HG03558 (cell line): ENCODE measurements around the gene SLC22A5.
"Not testable (repeated sequence)": the region's sequence is repeated elsewhere in the genome, so short reads cannot be mapped to it uniquely, and the experiment has no call there.

Experiments
- ATAC-seq: cut with Tn5 transposase; IDR thresholded peaks from one replicate; pipeline ENCODE4 v1.9.1; 2021; ENCODE audit warnings: moderate number of reproducible peaks; ENCODE audit not compliant: unreplicated experiment; ENCODE audit errors: extremely low read depth

Gene SLC22A5

GRCh38 chr5:132425009-132425937 is 55.8 kb downstream of the SLC22A5 start:
- ATAC-seq, result peak; percentile 35

- no peak for ATAC-seq
Measured at GRCh38 chr5:132425975-132426524, 56.5 kb downstream of the SLC22A5 start.

- no peak for ATAC-seq
Measured at GRCh38 chr5:132426525-132427138, 57.1 kb downstream of the SLC22A5 start.

GRCh38 chr5:132427281-132428146 is 58.0 kb downstream of the SLC22A5 start:
- no peak for ATAC-seq

GRCh38 chr5:132428147-132428482 is 58.6 kb downstream of the SLC22A5 start:
- ATAC-seq, result no peak

GRCh38 chr5:132428484-132429462 is 59.3 kb downstream of the SLC22A5 start:
- no peak for ATAC-seq

- no peak for ATAC-seq
Measured at GRCh38 chr5:132429463-132430440, 60.2 kb downstream of the SLC22A5 start.

GRCh38 chr5:132430746-132431145 is 61.2 kb downstream of the SLC22A5 start:
- no peak for ATAC-seq

GRCh38 chr5:132431632-132432031 is 62.1 kb downstream of the SLC22A5 start:
- no peak for ATAC-seq

- ATAC-seq, result no peak
Measured at GRCh38 chr5:132433141-132433540, 63.6 kb downstream of the SLC22A5 start.

GRCh38 chr5:132434416-132435286 is 65.1 kb downstream of the SLC22A5 start:
- ATAC-seq, result no peak

- ATAC-seq, result no peak
Measured at GRCh38 chr5:132435447-132435846, 65.9 kb downstream of the SLC22A5 start.

GRCh38 chr5:132435886-132436285 is 66.4 kb downstream of the SLC22A5 start:
- no peak for ATAC-seq

GRCh38 chr5:132436936-132437335 is 67.4 kb downstream of the SLC22A5 start:
- no peak for ATAC-seq

- ATAC-seq, result no peak
Measured at GRCh38 chr5:132437604-132438266, 68.2 kb downstream of the SLC22A5 start.

- ATAC-seq, result not testable (repeated sequence)
Measured at GRCh38 chr5:132438267-132438645, 68.7 kb downstream of the SLC22A5 start.

GRCh38 chr5:132438917-132439316 is 69.4 kb downstream of the SLC22A5 start:
- no peak for ATAC-seq
